ENCODE measurements around the gene HEATR9.

- TF ChIP-seq PPARA (CRISPR knock-in tag; IDR thresholded peaks at IDR 0.05; ENCODE audit: borderline replicate concordance), result no peak
- TF ChIP-seq ARNTL (CRISPR knock-in tag; IDR thresholded peaks at IDR 0.05; ENCODE audit: borderline replicate concordance, low read depth), result no peak
- no peak for TF ChIP-seq ZNF70 (CRISPR knock-in tag; IDR thresholded peaks at IDR 0.05)
- no peak for TF ChIP-seq CREB5 (CRISPR knock-in tag; IDR thresholded peaks at IDR 0.05; ENCODE audit: low read depth)
- no peak for TF ChIP-seq PATZ1 (CRISPR knock-in tag; IDR thresholded peaks at IDR 0.05; ENCODE audit: borderline replicate concordance)
- no peak for TF ChIP-seq TOX (CRISPR knock-in tag; IDR thresholded peaks at IDR 0.05; ENCODE audit: borderline replicate concordance)
- TF ChIP-seq TCF4 (CRISPR knock-in tag; IDR thresholded peaks at IDR 0.05; ENCODE audit: borderline replicate concordance), result no peak
- TF ChIP-seq POU6F1 (CRISPR knock-in tag; IDR thresholded peaks at IDR 0.05; ENCODE audit: borderline replicate concordance, low read depth), result no peak
- no peak for TF ChIP-seq RARB (CRISPR knock-in tag; IDR thresholded peaks at IDR 0.05)
- TF ChIP-seq ZNF8 (CRISPR knock-in tag; IDR thresholded peaks at IDR 0.05), result no peak
- TF ChIP-seq TSHZ2 (CRISPR knock-in tag; IDR thresholded peaks at IDR 0.05), result no peak
These were observed 26.5 kb downstream of the HEATR9 start for GRCh38 chr17:35842239-35842638.
